Astrocyte (in vitro differentiated cells and primary cell): Measurements from ENCODE around the gene NDUFV2.

Source experiments
- CTCF ChIP-seq: IDR thresholded peaks from 2 replicates; pipeline ENCODE4 v1.5.1; 2011; ENCODE audit warnings: low read depth, mild to moderate bottlenecking, inconsistent platforms, low read length, moderate library complexity; ENCODE audit not compliant: insufficient read depth
- EZH2 ChIP-seq: IDR thresholded peaks from 2 replicates; pipeline ENCODE4 v1.6.1; 2012; ENCODE audit warnings: mild to moderate bottlenecking, low read length, inconsistent platforms; ENCODE audit not compliant: insufficient read depth

DNA sequence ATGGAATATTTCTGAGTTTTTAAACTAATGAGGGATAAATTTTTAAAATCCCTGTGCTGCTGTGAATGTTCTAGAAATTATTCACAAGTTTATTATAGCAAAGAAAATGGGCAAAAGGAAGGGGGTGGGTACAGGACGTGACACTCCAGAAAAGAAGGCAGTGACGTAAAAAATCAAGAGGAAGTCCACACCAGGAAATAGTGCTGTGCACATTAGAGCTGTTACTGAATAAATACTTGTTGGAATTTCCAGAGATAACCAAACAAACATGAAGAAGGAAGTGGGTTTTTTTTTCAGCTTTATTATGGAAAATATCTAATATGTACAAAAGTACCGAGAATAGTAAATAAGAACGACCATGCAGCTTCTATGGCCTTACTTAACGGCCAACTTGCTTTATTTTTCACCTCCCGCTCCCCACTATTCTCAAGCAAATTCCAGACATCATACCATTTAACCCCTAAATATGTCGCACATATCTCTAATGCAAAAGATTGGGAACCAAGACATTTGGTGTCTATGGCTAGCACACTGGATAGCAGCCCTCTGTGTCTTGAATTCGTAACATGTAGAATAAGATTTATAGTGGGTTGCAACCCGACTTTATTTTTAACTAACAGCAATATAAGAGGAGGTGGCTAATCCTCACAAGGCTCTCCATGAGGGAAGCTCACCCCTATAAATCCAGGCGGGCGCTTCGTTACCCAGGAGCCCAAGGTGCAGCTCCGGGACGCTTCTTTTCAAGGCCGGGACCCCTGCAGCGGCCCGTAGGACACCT, 580 bp upstream of the NDUFV2 start:
- no peak for TF ChIP-seq CTCF
- TF ChIP-seq EZH2, result no peak
